PC-3 (cell line): Measurements from ENCODE around the gene IGF1. TPM values are rescaled to one million over a fixed set of nuclear protein-coding genes. Genes with fewer than 3 reads are reported as not detected.

ENCODE experiments used
- ATAC-seq: fragments of 200-7000 bp; cut with Tn5 transposase; 2 replicates; pipeline ENCODE4 v1.9.1; 2020; ENCODE audit warnings: mild to moderate bottlenecking, moderate library complexity
- BruUV-seq: library from RNA; stranded (reverse); fragments of 400-500 nt; replicated peaks from 2 replicates; lab custom pipeline; 2021; lab: Mats Ljungman, UMichigan
- CTCF ChIA-PET: fragments of 300-600 bp; sonication (Branson Sonifier 250); formaldehyde crosslinking; loops from one replicate; lab custom pipeline; 2022; ENCODE audit warnings: antibody characterized with exemption; lab: Charles Lee
- POLR2A ChIA-PET: fragments of 300-600 bp; sonication (Branson Sonifier 250); formaldehyde crosslinking; loops from one replicate; lab custom pipeline; 2022; ENCODE audit warnings: antibody characterized with exemption; ENCODE audit not compliant: unreplicated experiment; lab: Charles Lee
- DNase-seq: peaks from one replicate; pipeline ENCODE4 v3.0.0-alpha.2; 2015
- H2AFZ ChIP-seq: fragments of 300-600 bp; sonication (generic); 2 replicates; pipeline ENCODE4 v1.6.0; 2016; ENCODE audit warnings: antibody characterized with exemption, low read length
- H3F3A ChIP-seq: fragments of 300-600 bp; sonication (generic); one replicate; pipeline ENCODE4 v1.6.0; 2017; ENCODE audit warnings: antibody characterized with exemption, low read length, control low read depth, mild to moderate bottlenecking; ENCODE audit not compliant: unreplicated experiment
- H3K27ac ChIP-seq: fragments of 300-600 bp; sonication (generic); 2 replicates; pipeline ENCODE4 v1.5.1; 2016; ENCODE audit warnings: mild to moderate bottlenecking, low read length
- H3K27me3 ChIP-seq: fragments of 300-600 bp; sonication (generic); 2 replicates; pipeline ENCODE4 v1.6.1; 2016; ENCODE audit warnings: low read length, mixed read lengths
- H3K36me3 ChIP-seq: fragments of 300-600 bp; sonication (generic); 2 replicates; pipeline ENCODE4 v1.6.1; 2016; ENCODE audit warnings: low read depth, mixed run types, low read length, mixed read lengths
- H3K4me1 ChIP-seq: fragments of 300-600 bp; sonication (generic); 2 replicates; pipeline ENCODE4 v1.5.1; 2016; ENCODE audit warnings: low read length; ENCODE audit not compliant: insufficient read depth
- H3K4me2 ChIP-seq: fragments of 300-600 bp; sonication (generic); 2 replicates; pipeline ENCODE4 v1.6.0; 2016; ENCODE audit warnings: low read length
- H3K4me3 ChIP-seq: fragments of 300-600 bp; sonication (generic); 2 replicates; pipeline ENCODE4 v1.5.1; 2016; ENCODE audit warnings: mild to moderate bottlenecking, low read length, mixed read lengths
- H3K79me2 ChIP-seq: fragments of 300-600 bp; sonication (generic); 2 replicates; pipeline ENCODE4 v1.6.1; 2017; ENCODE audit warnings: low read length, mixed read lengths
- H3K9ac ChIP-seq: fragments of 300-600 bp; sonication (generic); 2 replicates; pipeline ENCODE4 v1.6.0; 2016; ENCODE audit warnings: mild to moderate bottlenecking, low read length
- H3K9me2 ChIP-seq: fragments of 300-600 bp; sonication (generic); replicated peaks from 2 replicates; pipeline ENCODE4 v1.6.1; 2016; ENCODE audit warnings: mixed run types, low read length, mixed read lengths
- H3K9me3 ChIP-seq: fragments of 300-600 bp; sonication (generic); 2 replicates; pipeline ENCODE4 v1.6.1; 2016; ENCODE audit warnings: low read length, mixed read lengths
- H4K20me1 ChIP-seq: fragments of 300-600 bp; sonication (generic); 2 replicates; pipeline ENCODE4 v1.6.1; 2016; ENCODE audit warnings: low read length, mixed read lengths
- EZH2 ChIP-seq: fragments of 300-600 bp; sonication (generic); IDR thresholded peaks from one replicate; pipeline ENCODE4 v1.6.1; 2017; ENCODE audit warnings: antibody characterized with exemption, mild to moderate bottlenecking, low read length; ENCODE audit not compliant: unreplicated experiment
- EZH2phosphoT487 ChIP-seq: fragments of 300-600 bp; sonication (generic); IDR thresholded peaks from 2 replicates; pipeline ENCODE4 v1.6.1; 2018; ENCODE audit warnings: mild to moderate bottlenecking, antibody characterized with exemption, low read length, borderline replicate concordance
- intact Hi-C: fragments of 100-400 bp; cut with micrococcal nuclease; formaldehyde crosslinking; loops from 2 replicates; pipeline ENCODE4 v1.9.0; 2023
- total RNA-seq: library from RNA; depleted of rRNA; stranded (reverse); fragments of >200 nt; gene quantifications from 2 replicates; pipeline ENCODE4 v1.2.3, GENCODE V29; 2014
- TF ChIP-seq, protein P1 (sequence below): fragments of 300-600 bp; sonication (generic); conservative IDR thresholded peaks from 2 replicates; pipeline ENCODE4 v1.5.1; 2017; ENCODE audit warnings: antibody characterized with exemption, low read depth, mild to moderate bottlenecking, low read length

The IGF1 gene
- total RNA-seq, 1 experiment from 2014 or later: not detected

DNA sequence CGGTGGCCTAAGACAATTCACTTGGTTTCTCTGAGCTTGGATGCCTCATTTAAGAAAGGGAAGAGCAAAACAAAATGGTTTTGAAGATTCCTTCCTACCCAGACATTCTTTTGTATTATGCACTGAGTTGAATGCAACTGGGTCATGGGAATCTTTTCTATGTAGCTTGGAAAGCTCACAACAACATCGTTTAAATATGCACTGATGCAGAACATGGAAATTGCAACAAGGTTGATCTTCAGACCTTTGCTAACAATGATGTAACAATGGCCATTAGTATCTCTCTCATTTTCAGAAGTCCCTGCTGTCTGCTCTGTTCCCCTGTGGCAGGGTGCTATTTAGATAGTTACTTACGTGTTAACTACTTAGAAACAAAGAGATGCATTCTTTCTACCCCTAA, 30.1 kb upstream of the IGF1 start:
- H3K9me3 ChIP-seq: peaks cover 10% of the 10 kb centered on the region; the same call in 1 of the 2 replicates
- H3K4me1 ChIP-seq: no peaks in the 10 kb centered on the region
- H3F3A ChIP-seq: no peaks in the 10 kb centered on the region
- POLR2A ChIA-PET: no interaction called here
- no peak overlapping the region for H3K9ac ChIP-seq
- H3K79me2 ChIP-seq: no peaks in the 10 kb centered on the region
- ATAC-seq: no peak
- CTCF ChIA-PET: no interaction called here
- no TSS peak for BruUV-seq
- no peaks in the 10 kb centered on the region for H4K20me1 ChIP-seq
- H3K36me3 ChIP-seq: no peaks in the 10 kb centered on the region
- DNase-seq: no peak
- no peak overlapping the region for H3K27ac ChIP-seq
- H3K4me2 ChIP-seq: no peak overlapping the region
- no peak overlapping the region for H3K4me3 ChIP-seq
- intact Hi-C loops: no loop called here
- no peak overlapping the region for H2AFZ ChIP-seq
- no peaks in the 10 kb centered on the region for H3K27me3 ChIP-seq
- H3K9me2 ChIP-seq: no peaks in the 10 kb centered on the region
- TF ChIP-seq, protein P1, sequence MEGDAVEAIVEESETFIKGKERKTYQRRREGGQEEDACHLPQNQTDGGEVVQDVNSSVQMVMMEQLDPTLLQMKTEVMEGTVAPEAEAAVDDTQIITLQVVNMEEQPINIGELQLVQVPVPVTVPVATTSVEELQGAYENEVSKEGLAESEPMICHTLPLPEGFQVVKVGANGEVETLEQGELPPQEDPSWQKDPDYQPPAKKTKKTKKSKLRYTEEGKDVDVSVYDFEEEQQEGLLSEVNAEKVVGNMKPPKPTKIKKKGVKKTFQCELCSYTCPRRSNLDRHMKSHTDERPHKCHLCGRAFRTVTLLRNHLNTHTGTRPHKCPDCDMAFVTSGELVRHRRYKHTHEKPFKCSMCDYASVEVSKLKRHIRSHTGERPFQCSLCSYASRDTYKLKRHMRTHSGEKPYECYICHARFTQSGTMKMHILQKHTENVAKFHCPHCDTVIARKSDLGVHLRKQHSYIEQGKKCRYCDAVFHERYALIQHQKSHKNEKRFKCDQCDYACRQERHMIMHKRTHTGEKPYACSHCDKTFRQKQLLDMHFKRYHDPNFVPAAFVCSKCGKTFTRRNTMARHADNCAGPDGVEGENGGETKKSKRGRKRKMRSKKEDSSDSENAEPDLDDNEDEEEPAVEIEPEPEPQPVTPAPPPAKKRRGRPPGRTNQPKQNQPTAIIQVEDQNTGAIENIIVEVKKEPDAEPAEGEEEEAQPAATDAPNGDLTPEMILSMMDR: no peak
- TF ChIP-seq EZH2phosphoT487 (no peak), EZH2 (no peak)

DNA sequence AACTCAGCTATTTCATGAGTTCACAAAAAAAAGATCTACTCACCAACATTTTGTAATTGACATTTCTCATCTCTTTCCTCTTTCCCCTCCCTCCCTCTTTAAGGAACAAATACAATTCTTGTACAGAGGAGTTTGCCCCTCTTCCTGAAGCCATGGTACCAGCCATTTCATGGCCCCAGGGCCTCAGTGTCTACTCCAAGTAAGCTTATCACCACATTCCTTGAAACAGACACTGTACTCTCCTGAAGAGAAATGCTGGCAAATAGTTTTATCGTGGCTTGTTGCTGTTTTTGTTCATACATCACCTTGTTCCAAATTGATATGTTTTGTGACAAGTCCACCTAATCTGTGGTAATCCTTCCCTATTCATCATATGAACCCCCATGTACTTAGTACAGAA, 29.7 kb upstream of the IGF1 start:
- Histone ChIP-seq H3F3A (no peaks in the 10 kb centered on the region), H4K20me1 (no peaks in the 10 kb centered on the region), H3K9me3 (0 out of 2 replicates have a peak, but pooled peaks cover 5% of the 10 kb centered on the region), H3K27me3 (no peaks in the 10 kb centered on the region), H3K27ac (no peak overlapping the region), H3K79me2 (no peaks in the 10 kb centered on the region), H2AFZ (no peak overlapping the region), H3K9me2 (no peaks in the 10 kb centered on the region), H3K4me3 (no peak overlapping the region), H3K4me1 (no peaks in the 10 kb centered on the region), H3K9ac (no peak overlapping the region), H3K4me2 (no peak overlapping the region), H3K36me3 (no peaks in the 10 kb centered on the region)
- no peak for ATAC-seq
- no peak for DNase-seq
- ChIA-PET CTCF (no interaction called here), POLR2A (no interaction called here)
- BruUV-seq: no TSS peak
- intact Hi-C loops: no loop called here
- no peak for TF ChIP-seq EZH2
- TF ChIP-seq, protein P1: no peak

DNA sequence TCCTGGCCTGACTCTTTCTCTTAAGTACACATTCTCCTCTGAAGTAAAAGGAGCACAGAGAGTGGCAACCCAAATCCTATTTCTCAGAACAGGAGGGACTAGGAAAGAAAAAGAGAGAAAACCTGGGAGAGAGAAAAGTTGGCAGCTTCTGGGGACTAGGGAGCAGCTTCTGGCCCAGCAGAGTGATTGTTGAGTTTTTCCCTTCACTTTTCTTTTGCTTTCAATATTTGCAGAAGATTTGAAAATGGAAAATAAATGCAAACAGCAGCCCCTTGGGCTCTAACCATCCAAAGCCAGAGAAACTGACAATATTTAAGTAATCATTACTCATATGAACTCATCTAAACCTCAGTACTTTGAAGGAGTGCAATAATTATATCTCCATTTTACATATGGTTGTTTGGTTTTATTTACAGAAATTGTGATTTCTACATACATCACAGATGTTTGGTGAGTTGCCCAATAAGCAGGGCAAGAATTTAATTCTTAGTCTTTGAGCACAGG, 28.8 kb upstream of the IGF1 start:
- H3K4me1 ChIP-seq: no peaks in the 10 kb centered on the region
- H3K4me2 ChIP-seq: no peak overlapping the region
- H3K27me3 ChIP-seq: no peaks in the 10 kb centered on the region
- H3K79me2 ChIP-seq: no peaks in the 10 kb centered on the region
- ATAC-seq (no peak), DNase-seq (no peak)
- 0 out of 2 replicates have a peak, but pooled peaks cover 5% of the 10 kb centered on the region for H3K9me3 ChIP-seq
- intact Hi-C loops: no loop called here
- H2AFZ ChIP-seq: no peak overlapping the region
- no peak overlapping the region for H3K9ac ChIP-seq
- H3K36me3 ChIP-seq: no peaks in the 10 kb centered on the region
- H3K4me3 ChIP-seq: no peak overlapping the region
- CTCF ChIA-PET: no interaction called here
- POLR2A ChIA-PET: no interaction called here
- no TSS peak for BruUV-seq
- TF ChIP-seq, protein P1: no peak
- TF ChIP-seq EZH2phosphoT487 (no peak), EZH2 (no peak)
- H4K20me1 ChIP-seq: no peaks in the 10 kb centered on the region
- H3F3A ChIP-seq: no peaks in the 10 kb centered on the region
- H3K9me2 ChIP-seq: no peaks in the 10 kb centered on the region
- H3K27ac ChIP-seq: no peak overlapping the region
